GM15510 (cell line): Measurements from ENCODE around the gene FAM110D.
A peak's percentile ranks its signal among the peaks of the same experiment; 100 is the strongest.

Experiments
- POLR2A ChIP-seq: IDR thresholded peaks from 3 replicates; pipeline ENCODE4 v1.6.1; 2011; ENCODE audit warnings: borderline replicate concordance; ENCODE audit not compliant: insufficient read length; ENCODE audit errors: extremely low read depth

Gene FAM110D

DNA sequence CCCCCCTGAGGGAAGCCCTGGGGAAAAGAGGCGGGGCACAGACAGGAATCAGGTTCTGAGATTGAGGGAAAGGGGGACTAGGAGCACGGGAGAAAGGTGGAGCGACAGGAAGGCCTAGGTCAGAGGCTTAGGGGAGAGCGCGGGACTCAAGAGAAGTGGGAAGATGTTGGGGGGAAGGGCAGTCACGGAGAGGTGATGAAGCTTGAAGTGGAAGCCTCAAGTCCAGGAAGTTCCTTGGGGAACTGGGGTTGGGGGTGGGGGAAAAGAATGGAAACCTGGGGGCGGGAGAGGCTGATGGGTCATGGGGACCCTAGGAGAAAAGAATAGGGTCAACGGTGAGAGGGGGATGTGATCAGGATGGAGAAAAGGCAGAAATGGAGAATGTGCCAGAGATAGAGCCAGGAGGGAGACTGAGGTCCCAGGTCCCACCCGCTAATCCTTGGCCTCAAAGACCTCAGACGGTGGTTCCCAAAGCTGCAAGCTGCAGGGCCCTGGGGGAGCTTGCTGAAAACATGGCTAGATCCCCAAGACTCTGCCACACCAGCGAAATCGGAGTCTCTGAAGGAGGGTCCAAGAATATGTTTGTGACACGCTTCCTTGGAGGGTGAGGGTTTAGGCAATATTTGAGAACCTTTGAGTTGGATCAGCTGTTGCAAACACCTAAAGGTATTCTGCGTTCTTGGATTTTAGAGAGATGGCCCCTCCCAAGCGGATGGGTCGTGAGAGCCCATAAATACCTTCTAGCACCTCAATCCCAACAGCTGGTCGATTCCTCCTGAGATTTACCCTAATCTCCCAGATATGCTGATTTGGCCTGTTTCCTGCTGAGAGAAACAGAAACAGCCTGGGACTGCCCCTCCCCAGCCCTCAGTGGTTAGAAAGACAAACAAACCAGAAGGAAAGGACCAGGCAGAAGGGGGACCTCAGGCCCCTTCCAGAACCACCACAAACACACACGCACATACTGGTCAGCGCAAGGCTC lies 6.3 kb downstream of the FAM110D start:
- TF ChIP-seq POLR2A = no peak

DNA sequence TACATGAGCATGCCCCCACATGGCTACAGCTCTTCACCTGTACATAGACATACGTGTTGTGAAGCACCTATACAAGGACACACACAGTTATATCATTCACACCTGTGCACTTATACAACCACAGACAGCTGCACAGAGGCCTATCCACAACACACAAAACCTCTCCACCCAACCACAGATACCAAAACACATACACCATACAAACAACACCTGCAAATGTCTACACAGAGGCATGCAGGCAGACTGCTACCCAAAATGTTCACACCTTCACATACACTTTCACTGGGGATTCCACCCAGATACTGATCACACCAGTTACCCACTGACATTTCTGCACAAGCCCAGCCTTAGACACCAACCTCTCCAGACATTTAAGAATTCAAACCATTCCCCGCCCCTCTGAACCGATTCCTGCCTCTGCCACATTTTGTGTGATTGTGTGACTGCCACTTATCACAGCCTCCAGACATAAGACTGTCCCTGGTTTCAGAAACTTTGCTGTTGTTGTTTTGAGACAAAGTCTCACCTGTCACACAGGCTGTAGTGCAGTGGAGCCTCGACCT lies 7.9 kb downstream of the FAM110D start:
- no peak for TF ChIP-seq POLR2A

GRCh38 chr1:26168410-26169197 lies 9.7 kb downstream of the FAM110D start, which contains the start of gene C1orf232:
TSS of gene C1orf232 (minus strand) at chr1:26168963. CDS start at chr1:26168499, 464 bp downstream.
- TF ChIP-seq POLR2A = no peak

GRCh38 chr1:26169198-26169554 lies 10.3 kb downstream of the FAM110D start:
- no peak for TF ChIP-seq POLR2A

DNA sequence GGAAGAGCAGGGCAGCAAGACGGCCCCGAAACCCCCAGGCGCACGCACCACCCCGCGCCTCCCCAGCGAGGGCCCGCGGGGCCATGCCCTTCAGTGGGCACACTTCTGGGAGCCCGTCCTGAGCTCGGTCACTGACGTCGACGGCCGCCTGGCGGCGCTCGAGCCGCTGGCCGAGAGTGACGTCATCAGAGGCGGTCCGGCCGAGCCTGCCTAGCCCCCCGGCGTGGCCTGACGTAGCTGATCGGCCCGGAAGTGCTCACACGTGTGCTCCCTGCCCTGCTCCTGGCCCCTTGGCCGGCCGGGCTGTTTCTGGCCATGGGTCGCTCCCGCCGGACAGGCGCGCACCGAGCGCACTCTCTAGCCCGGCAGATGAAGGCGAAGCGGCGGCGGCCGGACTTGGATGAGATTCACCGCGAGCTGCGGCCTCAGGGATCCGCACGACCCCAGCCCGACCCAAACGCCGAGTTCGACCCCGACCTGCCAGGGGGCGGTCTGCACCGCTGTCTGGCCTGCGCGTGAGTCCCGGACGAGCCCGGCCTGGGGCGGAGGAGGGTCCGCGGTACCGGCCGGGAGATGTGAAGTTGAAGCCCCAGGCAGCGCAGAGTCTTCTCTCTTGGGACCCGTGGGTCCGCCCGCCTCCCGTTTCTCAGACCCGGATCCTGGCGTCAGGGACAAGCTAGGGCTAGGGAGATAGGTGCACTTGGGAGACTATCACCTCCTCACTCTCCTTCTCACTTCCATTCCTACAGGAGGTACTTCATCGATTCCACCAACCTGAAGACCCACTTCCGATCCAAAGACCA lies 11.0 kb downstream of the FAM110D start, which contains the start of gene ZNF593:
ZNF593 (plus strand) TSS at position 240 of the 803 bp plus-strand sequence; CDS start at position 316, 76 bp downstream.
- peak; percentile 90 for TF ChIP-seq POLR2A

GRCh38 chr1:26170472-26170821 lies 11.6 kb downstream of the FAM110D start:
- no peak for TF ChIP-seq POLR2A

- TF ChIP-seq POLR2A = no peak
Measured at GRCh38 chr1:26171084-26172072, 12.5 kb downstream of the FAM110D start, which contains the start of gene ZNF593OS. TSS of gene ZNF593OS (minus strand) at chr1:26171832. CDS start at chr1:26171661, 171 bp downstream.

DNA sequence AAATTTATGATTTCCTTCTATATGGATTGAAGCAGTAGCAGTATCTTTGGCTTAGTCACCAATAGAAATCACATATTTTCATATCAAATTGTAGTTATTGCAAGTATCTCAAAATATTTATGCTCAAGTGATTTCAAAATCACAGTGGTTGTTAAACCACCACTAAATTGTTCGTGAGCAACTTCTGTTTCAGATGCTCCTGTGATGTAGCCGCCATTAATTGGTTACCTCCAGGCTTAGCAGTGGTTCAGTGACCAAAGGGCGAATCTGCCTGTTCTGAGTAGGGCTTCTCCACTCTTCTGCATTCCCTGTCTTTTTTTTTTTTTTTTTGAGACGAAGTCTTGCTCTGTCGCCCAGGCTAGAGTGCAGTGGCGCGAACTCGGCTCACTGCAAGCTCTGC lies 16.5 kb downstream of the FAM110D start:
- no peak for TF ChIP-seq POLR2A

- TF ChIP-seq POLR2A = no peak
Measured at GRCh38 chr1:26177182-26177684, 18.4 kb downstream of the FAM110D start, which contains the start of gene CNKSR1. TSS of gene CNKSR1 (plus strand) at chr1:26177491. CDS start at chr1:26177548, 57 bp downstream.

GRCh38 chr1:26180010-26180506 lies 21.2 kb downstream of the FAM110D start:
- TF ChIP-seq POLR2A = no peak

DNA sequence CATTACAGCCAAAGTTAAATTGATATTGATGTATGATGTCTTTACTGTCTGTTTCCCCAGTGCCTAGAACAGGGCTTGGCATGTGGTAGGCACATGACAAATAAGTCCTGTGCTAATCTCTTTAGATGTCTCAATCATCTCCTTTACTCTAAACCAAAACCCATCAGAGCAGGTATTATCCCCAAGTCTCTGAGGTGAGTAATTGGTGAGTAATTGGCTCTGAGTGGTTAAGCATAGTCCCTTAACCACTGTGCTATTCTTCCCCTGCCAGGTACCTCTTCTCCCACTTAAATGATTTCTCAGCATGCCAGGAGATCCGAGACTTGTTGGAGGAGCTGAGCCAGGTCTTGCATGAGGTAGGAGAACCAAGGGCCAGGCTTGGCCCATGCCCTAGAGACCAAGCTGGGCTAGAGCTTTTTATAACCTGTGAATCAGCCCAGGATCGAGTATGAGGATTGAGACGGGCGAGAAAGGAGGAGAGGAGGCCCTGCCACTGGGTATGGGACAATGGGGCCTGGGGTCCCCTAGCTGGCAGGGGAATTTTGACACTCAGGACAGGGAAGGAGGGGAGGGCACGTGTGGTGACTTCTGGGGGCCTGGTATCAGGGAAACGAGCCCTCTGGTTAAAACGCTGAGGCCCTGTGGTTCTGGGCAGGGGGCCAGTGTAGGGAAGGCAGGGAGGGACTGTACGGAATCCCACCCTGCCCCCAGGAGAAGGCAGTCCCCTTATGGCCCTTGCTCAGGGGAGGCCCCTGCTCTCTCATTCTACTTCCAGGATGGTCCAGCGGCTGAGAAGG lies 22.9 kb downstream of the FAM110D start:
- no peak for TF ChIP-seq POLR2A

GRCh38 chr1:26182383-26182696 lies 23.5 kb downstream of the FAM110D start:
- TF ChIP-seq POLR2A = no peak

DNA sequence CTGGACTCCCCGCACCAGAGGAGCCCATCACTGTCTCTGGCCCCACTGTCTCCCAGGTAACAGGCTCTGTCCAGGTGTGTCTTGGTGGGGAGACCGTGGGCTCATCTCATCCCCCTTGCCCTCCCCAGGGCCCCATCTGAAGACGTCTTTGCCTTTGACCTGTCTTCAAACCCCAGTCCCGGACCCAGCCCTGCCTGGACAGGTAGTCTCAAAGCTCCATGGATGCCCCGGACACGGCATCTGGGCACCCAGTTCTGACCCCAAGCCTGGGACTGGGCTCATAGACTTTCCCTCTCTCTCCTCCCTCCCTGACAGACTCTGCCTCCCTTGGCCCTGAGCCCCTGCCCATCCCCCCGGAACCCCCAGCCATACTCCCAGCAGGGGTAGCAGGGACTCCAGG lies 25.2 kb downstream of the FAM110D start:
- TF ChIP-seq POLR2A = no peak

DNA sequence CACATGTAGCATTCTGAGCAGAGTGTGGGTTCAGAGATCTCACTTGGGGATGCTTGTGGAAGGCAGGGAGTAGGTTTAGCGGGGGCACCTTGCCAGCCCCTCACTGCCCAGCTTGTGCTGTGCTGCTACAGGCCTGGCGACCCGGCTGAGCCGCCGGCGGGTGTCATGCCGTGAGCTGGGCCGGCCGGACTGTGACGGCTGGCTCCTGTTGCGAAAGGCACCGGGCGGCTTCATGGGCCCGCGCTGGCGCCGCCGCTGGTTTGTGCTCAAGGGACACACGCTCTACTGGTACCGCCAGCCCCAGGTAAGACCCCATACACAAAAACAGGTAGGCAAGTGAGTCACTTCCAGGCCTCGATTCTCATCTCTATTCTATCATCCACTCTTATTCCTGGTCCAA lies 26.0 kb downstream of the FAM110D start:
- no peak for TF ChIP-seq POLR2A
